ENCODE measurements around the gene SLC20A1.

SLC20A1 gene

GRCh38 chr2:112641701-112642100 lies 4.0 kb upstream of the SLC20A1 start:
- H3K4me3 ChIP-seq (replicated peaks; ENCODE audit: low read depth, low read length), result no peak overlapping the region
- no peak for DNase-seq (ENCODE audit: extremely low read depth, insufficient read length)
- H3K36me3 ChIP-seq (ENCODE audit: control insufficient read depth, insufficient read depth, low read length), result no peaks in the 10 kb centered on the region
- peaks cover 2% of the 10 kb centered on the region; the same call in 1 of the 2 replicates for H3K27me3 ChIP-seq (replicated peaks; ENCODE audit: control insufficient read depth, insufficient read depth, low read length)
- TF ChIP-seq CTCF (IDR thresholded peaks at IDR 0.05; ENCODE audit: insufficient read depth, low read length, poor library complexity, severe bottlenecking), result no peak

- Histone ChIP-seq H3K27me3 (replicated peaks; ENCODE audit: control insufficient read depth, insufficient read depth, low read length) (no peaks in the 10 kb centered on the region; the same call in 1 of the 2 replicates), H3K36me3 (ENCODE audit: control insufficient read depth, insufficient read depth, low read length) (no peaks in the 10 kb centered on the region), H3K4me3 (replicated peaks; ENCODE audit: low read depth, low read length) (no peak overlapping the region)
- no peak for DNase-seq (ENCODE audit: extremely low read depth, insufficient read length)
- TF ChIP-seq CTCF (IDR thresholded peaks at IDR 0.05; ENCODE audit: insufficient read depth, low read length, poor library complexity, severe bottlenecking), result no peak
Observed at GRCh38 chr2:112642561-112642960, 3.2 kb upstream of the SLC20A1 start.

GRCh38 chr2:112642966-112643365 lies 2.8 kb upstream of the SLC20A1 start:
- H3K36me3 ChIP-seq (ENCODE audit: control insufficient read depth, insufficient read depth, low read length), result no peaks in the 10 kb centered on the region
- H3K4me3 ChIP-seq (replicated peaks; ENCODE audit: low read depth, low read length), result no peak overlapping the region
- DNase-seq (ENCODE audit: extremely low read depth, insufficient read length), result no peak
- TF ChIP-seq CTCF (IDR thresholded peaks at IDR 0.05; ENCODE audit: insufficient read depth, low read length, poor library complexity, severe bottlenecking), result no peak
- H3K27me3 ChIP-seq (replicated peaks; ENCODE audit: control insufficient read depth, insufficient read depth, low read length), result no peaks in the 10 kb centered on the region; the same call in 1 of the 2 replicates

GRCh38 chr2:112643488-112643887 lies 2.3 kb upstream of the SLC20A1 start:
- TF ChIP-seq CTCF (IDR thresholded peaks at IDR 0.05; ENCODE audit: insufficient read depth, low read length, poor library complexity, severe bottlenecking), result no peak
- no peak for DNase-seq (ENCODE audit: extremely low read depth, insufficient read length)
- Histone ChIP-seq H3K27me3 (replicated peaks; ENCODE audit: control insufficient read depth, insufficient read depth, low read length) (no peaks in the 10 kb centered on the region; the same call in 1 of the 2 replicates), H3K4me3 (replicated peaks; ENCODE audit: low read depth, low read length) (no peak overlapping the region), H3K36me3 (ENCODE audit: control insufficient read depth, insufficient read depth, low read length) (no peaks in the 10 kb centered on the region)

GRCh38 chr2:112644155-112644932 lies 1.4 kb upstream of the SLC20A1 start:
- Histone ChIP-seq H3K36me3 (ENCODE audit: control insufficient read depth, insufficient read depth, low read length) (no peaks in the 10 kb centered on the region), H3K27me3 (replicated peaks; ENCODE audit: control insufficient read depth, insufficient read depth, low read length) (no peaks in the 10 kb centered on the region; the same call in 1 of the 2 replicates), H3K4me3 (replicated peaks; ENCODE audit: low read depth, low read length) (peak overlapping the region; percentile 73)
- TF ChIP-seq CTCF (IDR thresholded peaks at IDR 0.05; ENCODE audit: insufficient read depth, low read length, poor library complexity, severe bottlenecking), result no peak
- DNase-seq (ENCODE audit: extremely low read depth, insufficient read length), result no peak
